HPDE6-E6E7 (cell line): ENCODE data around the gene TM9SF4.
"Not testable (repeated sequence)": the region's sequence is repeated elsewhere in the genome, so short reads cannot be mapped to it uniquely, and the experiment has no call there.

ENCODE experiments used
- DNase-seq: peaks from one replicate; pipeline ENCODE4 v3.0.0; 2011; ENCODE audit warnings: missing footprints; ENCODE audit errors: extremely low spot score

Gene TM9SF4

DNA sequence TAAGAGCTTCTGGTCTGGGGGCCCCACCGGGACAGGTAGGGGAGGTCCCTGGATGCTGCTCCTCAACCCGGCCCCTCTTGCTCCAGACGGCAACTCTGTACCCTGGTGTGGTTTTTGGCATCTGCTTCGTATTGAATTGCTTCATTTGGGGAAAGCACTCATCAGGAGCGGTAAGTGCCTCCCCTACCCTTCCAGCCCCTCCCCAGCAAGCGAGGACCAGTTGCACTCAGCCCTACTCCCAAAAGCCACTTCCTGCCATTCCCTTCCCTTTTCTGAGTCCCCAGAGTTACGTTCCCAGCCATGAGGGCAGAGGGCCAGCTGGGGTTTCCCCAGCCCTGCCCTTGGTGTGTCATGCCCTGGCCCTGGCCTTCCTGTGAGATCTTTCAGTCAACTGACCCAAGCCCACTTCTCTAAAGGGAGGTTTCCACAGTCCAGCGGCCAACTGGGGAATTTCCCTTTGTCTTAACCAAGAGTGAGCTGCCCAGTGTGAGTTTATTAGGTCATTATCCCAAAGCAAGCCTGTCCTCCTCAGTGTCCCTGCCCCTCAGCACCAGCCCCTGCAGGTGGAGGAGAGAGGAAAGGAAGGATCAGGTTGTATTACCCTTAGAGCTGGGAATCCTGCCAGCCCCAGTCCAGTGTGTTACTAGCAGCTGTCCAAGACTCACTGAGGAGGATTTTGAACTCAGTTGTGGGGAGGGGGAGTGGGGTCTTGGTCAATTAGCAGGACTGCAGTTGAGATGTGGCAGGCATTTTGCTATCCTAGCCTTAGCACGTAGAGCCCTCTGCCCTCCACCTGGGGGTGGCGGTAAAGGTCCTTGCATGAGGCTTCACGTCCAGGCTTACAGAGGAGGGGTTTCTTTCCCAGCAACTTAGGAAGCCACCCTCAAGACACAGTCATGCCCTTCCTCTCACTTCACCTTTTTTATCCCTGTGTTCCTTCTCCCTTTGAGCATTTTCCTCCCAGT is 45.8 kb downstream of the TM9SF4 start:
- DNase-seq = peak; percentile 41

DNA sequence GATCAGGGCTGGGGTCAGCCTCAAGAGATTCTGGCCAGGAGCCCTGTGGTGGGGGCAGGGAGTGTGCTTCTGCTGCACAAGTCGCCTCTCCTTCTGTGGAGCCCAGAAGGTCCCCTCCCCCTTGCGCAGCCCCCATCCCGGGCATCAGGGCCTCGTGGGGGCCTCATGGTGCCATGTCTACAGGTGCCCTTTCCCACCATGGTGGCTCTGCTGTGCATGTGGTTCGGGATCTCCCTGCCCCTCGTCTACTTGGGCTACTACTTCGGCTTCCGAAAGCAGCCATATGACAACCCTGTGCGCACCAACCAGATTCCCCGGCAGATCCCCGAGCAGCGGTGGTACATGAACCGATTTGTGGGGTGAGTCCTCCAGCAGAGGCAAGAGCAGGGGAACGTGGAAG is 48.1 kb downstream of the TM9SF4 start:
- no peak for DNase-seq

DNA sequence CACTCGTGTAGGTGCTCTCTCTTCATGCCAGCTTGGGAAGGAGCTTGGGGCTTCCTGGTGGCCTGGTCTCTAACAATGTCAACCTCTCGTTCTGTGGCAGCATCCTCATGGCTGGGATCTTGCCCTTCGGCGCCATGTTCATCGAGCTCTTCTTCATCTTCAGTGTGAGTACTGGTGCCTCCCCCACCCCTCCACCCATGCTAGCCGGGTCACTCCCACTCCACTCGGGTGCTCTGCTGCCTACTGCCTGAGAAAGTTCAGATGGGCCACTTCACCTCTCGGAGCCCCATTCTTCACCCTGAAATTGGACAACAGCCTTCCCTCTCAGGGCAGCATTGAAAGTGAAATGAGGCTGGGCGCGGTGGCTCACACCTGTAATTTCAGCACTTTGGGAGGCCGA is 48.8 kb downstream of the TM9SF4 start:
- DNase-seq = no peak

DNA sequence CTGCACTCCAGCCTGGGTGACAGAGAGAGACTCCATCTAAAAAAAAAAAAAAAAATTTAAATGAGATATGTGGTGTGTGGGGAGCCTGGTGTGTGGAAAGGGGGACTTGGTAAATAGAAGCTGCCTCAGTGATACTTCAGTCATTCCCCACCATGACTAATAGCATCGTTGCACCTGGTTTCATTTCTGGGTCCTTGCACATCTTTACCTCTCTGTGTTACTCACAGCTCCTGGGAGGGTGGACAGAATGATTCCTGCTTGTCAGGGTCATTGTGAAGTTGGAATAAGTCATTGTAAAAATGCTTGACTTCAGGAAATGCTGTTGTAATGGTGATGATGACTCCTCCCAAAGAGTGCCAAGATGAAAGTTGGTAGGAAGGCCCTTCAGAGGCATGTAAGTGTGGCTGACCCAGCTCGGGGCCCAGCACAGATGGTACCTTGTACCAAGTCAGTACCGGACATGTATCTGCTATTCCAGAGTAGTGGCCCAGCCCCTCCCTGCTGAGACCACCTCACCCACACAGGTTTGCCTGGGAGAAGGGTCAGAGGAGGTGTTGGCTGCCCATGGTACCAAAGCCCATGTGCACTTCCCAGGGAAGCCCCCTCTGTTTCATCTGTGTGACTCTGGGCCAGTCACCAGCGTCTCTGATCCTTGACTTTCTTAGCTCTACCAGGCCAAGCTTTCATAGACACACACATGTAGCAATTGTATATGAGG is 49.6 kb downstream of the TM9SF4 start:
- DNase-seq = no peak

DNA sequence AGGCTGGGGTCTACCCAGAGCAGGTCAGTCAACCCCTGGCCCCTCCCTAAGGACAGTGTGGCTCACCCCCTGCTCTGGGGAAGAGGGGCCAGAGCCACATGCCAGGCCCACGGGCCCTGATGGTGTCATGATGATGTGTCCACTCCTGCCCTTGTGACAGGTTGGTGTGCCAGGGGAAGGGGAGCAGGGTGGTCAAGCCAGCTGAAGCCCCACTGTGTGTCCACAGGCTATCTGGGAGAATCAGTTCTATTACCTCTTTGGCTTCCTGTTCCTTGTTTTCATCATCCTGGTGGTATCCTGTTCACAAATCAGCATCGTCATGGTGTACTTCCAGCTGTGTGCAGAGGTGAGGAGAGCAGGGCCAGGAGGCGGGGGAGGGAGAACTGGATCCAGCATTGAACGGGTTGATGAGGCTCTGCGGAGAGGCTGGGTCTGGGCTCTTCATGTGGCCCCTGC is 50.3 kb downstream of the TM9SF4 start:
- DNase-seq = no peak

DNA sequence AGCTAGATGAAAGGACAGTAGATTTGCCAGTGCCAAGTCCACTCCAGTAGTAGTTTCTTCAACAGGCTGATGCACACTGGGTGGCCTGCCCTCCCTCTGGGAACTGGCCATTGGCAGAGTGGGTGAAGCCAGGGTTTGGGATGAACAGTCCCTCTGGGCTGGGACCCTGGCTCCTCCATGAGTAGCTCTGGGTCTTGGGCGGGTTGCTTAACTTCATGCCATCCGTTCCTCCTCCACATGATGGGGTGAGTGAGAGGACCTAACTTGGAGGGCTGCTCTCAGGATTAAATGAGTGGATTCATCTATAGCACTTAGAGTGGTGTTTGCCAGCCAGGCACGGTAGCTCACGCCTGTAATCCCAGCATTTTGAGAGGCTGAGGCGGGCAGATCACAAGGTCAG is 50.8 kb downstream of the TM9SF4 start:
- DNase-seq = no peak

DNA sequence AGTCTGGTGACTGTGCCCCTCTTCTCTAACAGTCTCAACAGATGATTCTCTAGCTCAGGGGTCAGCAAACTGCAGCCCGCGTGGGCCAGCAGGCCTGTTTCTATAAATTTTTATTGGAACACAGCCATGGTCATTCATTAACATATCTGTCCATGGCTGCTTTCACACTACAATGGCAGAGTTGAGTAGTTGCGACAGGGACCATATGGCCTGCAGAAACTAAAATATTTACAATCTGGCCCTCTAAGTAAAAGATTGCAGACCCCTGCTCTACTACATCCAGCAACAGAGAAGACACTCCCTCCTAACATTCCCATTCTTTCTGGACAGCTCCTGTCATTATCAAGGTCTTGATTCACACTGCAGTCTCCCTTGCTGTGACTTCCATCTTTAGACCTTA is 52.8 kb downstream of the TM9SF4 start:
- no peak for DNase-seq

DNA sequence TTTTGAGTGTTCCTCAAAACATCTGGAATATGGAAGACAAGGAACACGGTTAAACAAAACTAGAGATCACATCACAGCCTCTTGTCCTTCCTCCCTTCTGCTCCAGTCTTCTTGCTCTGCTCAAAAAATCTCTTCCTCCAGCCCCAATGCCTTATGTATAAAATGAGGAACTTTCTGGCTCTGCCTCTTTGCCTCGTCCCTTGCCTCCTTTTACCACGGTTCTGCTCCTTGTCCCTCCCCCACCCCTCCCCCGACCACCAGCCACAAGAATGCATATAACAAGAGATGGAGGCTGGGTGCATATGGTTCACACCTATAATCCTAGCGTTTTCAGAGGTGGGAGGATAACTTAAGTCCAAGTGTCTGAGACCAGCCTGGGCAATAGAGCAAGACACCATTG is 54.4 kb downstream of the TM9SF4 start:
- no peak for DNase-seq

DNA sequence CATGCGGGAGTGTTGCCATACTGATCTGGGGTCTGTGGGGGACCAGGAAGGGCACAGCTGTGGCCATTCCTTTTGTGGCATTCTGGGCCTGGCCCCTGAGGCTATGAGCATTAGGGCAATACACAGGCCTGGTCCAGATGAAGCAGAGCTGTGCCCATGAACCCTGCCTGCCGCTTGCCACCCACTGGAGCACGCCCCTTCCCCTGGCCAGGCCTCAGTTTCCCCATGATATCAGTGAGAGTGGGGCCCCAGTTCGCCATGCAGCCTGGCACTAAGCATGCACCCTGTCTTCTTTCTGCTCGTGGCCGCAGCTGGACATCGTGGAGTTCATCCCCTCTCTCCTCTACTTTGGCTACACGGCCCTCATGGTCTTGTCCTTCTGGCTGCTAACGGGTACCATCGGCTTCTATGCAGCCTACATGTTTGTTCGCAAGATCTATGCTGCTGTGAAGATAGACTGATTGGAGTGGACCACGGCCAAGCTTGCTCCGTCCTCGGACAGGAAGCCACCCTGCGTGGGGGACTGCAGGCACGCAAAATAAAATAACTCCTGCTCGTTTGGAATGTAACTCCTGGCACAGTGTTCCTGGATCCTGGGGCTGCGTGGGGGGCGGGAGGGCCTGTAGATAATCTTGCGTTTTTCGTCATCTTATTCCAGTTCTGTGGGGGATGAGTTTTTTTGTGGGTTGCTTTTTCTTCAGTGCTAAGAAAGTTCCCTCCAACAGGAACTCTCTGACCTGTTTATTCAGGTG is 55.6 kb downstream of the TM9SF4 start:
- no peak for DNase-seq

DNA sequence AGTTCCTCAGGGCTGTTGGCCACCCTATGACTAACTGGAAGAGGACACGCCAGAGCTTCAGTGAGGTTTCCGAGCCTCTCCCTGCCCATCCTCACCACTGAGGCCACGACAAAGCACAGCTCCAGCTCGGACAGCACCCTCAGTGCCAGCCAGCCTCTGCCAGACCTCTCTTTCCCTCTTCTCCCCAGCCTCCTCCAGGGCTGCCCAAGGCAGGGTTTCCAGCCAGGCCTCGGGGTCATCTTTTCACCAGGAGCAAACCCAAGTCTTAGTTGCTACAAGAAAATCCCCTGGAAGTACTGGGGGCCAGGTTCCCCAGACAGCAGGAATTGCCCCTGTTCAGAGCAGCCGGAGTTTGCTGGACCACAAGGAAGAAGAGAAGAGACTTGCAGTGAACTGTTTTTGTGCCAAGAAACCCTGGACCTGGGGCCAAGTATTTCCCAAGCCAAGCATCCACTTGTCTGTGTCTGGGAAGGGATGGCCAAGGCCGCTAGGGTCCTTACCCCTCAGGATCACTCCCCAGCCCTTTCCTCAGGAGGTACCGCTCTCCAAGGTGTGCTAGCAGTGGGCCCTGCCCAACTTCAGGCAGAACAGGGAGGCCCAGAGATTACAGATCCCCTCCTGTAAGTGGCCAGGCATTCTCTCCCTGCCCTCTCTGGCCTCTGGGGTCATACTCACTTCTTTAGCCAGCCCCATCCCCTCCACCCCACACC is 56.5 kb downstream of the TM9SF4 start:
- no peak for DNase-seq

DNA sequence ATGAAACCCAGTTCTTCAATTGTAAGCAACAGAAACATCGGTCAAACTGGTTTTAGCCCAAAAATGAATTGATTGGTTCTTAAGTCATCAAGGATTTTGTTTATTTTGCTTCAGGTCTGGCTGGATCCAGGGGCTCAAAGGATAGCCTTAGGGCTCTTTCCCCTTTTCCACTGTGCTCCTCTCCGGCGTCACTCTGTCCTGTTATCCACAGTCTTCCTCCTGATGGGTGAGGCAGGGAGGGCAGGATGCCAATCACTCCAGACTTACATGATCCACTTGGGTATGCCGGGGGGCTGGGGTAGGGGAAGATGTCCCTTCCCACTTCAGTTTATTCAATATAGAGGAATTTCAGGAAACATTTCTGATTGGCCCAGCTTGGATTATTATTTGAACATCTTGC is 58.0 kb downstream of the TM9SF4 start:
- no peak for DNase-seq

DNA sequence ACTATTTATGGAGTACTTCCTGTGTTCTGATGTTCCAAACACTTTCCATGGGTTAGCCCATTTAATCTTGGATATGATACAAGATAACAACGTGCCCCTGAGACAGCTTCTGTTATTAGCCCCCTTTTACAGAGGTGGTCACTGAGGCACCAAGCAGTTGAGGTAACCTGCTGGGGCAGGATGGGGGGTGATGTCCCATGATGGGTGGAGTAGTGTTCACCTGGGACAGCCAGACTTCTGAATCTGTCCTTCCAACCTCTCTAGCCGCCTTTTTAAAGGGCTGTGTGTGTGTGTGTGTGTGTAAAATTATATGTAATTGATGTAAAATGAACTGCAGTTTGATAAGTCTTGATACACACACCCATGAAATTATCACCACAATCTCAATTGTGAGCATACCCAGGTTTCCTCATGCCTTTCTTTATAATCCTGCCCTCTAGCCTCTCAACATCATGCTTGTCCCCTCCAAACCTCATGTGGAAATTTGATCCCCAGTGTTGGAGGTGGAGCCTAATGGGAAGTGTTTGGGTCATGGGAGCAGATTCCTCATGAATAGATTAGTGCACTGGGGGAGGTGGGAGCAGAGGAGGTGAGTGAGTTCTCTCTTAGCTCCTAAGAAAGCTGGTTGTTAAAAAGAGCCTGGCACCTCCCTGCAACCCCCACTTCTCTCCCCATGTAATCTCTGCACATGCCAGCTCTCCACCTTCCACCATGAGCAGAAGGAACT is 58.8 kb downstream of the TM9SF4 start:
- no peak for DNase-seq

DNA sequence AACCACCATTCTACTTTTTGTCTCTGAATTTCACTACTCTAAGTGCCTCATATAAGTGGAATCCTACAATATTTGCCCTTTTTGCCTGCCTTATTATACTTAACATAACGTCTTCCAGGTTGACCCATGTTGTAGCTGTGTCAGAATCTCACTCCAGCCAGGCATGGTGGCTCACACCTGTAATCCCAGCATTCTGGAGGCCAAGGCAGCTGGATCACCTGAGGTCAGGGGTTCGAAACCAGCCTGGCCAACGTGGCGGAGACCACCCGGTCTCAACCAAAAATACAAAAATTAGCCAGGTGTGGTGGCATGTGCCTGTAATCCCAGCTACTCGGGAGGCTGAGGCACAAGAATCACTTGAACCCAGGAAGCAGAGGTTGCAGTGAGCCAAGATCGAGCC is 68.2 kb downstream of the TM9SF4 start:
- not testable (repeated sequence) for DNase-seq

DNA sequence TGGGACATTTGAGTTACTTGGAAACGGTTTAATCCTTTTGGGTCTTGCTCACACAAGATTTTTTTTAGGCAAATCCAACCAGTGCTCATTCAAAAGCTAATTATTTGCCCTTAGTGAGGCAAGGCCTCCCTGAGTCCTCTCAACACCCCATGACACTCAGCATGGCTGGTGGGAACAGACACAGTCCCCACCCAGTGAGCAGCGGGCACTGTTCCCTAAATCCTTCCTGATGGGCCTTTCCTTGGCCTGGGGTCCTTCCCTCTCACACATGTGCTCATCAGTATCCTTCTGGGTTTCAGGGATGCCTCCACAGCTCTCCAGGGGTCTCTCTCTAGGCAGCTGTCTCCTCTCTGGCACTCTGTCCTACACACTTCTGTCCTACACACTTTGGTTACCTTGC is 70.0 kb downstream of the TM9SF4 start:
- DNase-seq = no peak

DNA sequence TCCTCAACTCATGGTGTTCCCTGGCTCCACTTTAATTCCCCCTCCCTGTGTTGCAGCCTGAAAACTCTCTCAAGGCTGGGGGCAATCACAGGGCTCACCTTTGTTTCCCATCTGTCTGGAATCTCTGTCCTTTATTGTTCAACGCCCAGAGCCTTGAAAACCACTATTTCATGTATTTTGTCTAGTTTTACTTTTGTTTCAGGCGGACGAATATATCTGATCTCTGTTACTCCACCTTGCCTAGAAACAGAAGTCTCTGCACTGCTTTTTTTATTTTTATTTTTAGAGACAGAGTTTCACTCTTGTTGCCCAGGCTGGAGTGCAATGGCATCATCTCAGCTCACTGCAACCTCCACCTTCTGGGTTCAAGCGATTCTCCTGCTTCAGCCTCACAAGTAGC is 70.4 kb downstream of the TM9SF4 start:
- DNase-seq = no peak

DNA sequence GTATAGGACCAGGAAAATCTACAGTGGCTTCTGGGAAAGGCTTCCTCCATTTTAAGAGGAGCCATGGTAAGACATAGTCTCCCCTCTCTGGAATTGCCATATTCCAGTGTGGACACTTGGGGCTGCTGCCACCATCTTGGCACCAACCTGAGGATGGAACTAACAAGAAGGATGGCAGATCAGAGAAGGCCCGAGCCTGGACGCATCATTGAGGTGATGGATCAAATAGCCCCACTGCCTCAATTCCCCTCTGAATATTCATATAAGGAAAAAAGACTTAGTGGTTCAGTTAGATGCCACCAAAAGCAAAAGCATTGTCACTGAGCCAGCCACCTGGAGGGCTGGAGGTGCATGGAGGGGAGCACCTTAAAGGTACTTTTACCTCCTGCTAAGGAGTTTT is 72.1 kb downstream of the TM9SF4 start:
- no peak for DNase-seq

DNA sequence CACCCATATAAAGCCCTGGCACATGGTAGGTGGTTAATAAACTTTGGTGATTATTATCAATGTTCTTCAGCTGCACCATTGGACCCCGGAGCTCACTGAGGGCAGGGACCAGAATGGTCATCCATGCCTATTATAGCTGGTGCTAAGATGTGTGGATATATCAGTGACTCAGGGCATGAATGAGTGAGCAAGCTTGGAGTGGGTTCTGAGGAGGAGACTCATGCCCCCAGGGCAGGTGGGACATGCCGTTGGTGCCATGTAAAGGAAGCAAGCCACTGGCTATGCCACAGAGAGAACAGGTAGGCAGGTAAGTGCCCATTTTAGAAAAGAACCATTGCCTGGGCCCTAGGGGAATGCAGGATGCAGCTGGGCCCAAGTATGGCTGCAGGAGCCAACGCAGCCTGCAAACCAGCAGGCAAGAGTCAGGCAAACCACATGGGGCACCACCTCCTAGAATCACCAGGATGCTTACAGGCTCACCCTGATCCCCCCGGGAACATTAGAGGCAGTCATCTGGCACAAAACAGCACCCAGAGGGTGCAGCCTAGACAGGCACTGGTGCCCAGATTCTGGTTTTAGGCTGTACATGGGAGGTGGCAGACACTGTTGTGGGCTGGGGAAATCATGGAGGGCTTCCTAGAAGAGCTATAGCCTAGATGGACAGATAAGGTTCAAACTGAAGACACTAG is 74.6 kb downstream of the TM9SF4 start:
- DNase-seq = no peak

DNA sequence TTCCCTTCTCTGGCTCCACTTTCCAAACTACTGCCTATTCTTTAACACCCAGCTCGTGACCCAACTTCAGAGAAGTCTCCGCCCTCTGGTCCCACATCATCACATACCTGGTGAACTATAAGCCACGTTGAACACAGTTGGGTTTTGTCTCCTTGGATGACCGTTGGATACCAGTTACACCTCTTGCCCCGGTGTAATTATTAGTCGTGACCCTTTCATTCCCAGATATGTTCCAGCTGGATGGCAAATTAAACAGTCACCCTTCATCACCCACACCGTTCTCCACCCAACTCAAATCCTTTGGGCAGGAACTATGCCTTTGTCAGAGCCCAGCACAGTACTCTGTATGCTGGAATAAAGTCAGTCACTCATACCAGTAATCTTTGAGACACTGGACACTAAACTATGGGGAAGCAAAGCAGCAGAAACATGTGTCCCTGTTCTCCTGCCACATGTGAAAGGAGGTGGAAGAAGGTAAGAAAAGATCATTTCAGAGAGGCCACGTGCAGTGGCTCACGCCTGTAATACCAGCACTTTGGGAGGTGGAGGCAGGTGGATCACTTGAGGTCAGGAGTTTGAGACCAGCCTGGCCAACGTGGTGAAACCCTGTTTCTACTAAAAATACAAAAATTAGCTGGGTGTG is 75.6 kb downstream of the TM9SF4 start:
- no peak for DNase-seq

DNA sequence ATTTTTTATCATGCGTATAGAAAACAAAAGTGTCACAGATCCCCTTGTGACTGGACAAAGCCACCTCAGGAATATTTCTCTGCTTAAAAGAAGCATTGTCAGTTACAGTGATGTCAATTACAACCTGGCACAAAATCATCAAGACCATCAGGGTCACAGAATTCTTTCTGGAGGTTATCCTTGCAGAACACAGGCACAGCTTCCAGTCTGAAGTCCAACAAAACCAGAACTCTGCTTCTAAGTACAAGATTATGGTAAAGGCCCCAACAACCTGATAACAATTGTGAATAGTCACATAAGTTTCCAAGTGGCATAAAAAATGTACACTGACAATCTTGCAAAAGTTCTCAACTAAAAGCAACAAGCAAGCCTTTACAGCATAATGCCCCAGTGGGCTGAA is 77.0 kb downstream of the TM9SF4 start:
- no peak for DNase-seq
